K562 (cell line): Measurements from ENCODE around the gene TTLL10. TPM values are rescaled to one million over a fixed set of nuclear protein-coding genes. Genes with fewer than 3 reads are reported as not detected.

Source experiments
- ADNP ChIP-seq: fragments of 200-800 bp; sonication (Bioruptor generic); IDR thresholded peaks from 2 replicates; pipeline ENCODE4 v1.6.1; 2016; ENCODE audit warnings: missing genetic modification characterization, missing compliant biosample characterization
- BCL6 ChIP-seq: fragments of 250-450 bp; sonication (Bioruptor Pico); IDR thresholded peaks from 2 replicates; pipeline ENCODE4 v1.4.0; 2020
- CBFA2T2 ChIP-seq: fragments of 450-650 bp; conservative IDR thresholded peaks from 2 replicates; pipeline ENCODE4 v1.6.1; 2017; ENCODE audit warnings: mild to moderate bottlenecking
- CHD1 ChIP-seq: fragments of 200-600 bp; sonication (generic); IDR thresholded peaks from one replicate; pipeline ENCODE4 v1.6.1; 2012; ENCODE audit warnings: mild to moderate bottlenecking, moderate library complexity, low read length, inconsistent platforms
- GABPB1 ChIP-seq: sonication (generic); formaldehyde crosslinking; IDR thresholded peaks from 2 replicates; pipeline ENCODE4 v1.8.0; 2022; ENCODE audit warnings: mild to moderate bottlenecking, missing genetic modification reagents
- GTF2F1 ChIP-seq: IDR thresholded peaks from 2 replicates; pipeline ENCODE4 v1.6.1; 2011; ENCODE audit warnings: low read depth, low read length, improper control_type of control experiment
- HIVEP1 ChIP-seq: fragments of 250-450 bp; sonication (Bioruptor Pico); IDR thresholded peaks from 2 replicates; pipeline ENCODE4 v1.4.0; 2020; ENCODE audit warnings: mild to moderate bottlenecking
- HNRNPLL ChIP-seq: fragments of 200-400 bp; formaldehyde crosslinking; IDR thresholded peaks from 2 replicates; pipeline ENCODE4 v1.6.1; 2017; ENCODE audit warnings: low read length, low read depth, mild to moderate bottlenecking; ENCODE audit not compliant: poor library complexity, severe bottlenecking
- LARP7 ChIP-seq: fragments of 450-650 bp; IDR thresholded peaks from 2 replicates; pipeline ENCODE4 v1.6.1; 2016
- MXI1 ChIP-seq: IDR thresholded peaks from 2 replicates; pipeline ENCODE4 v1.6.1; 2011; ENCODE audit warnings: low read depth, mild to moderate bottlenecking, improper control_type of control experiment, low read length
- RAD21 ChIP-seq, 2 experiments: fragments of 250-450 bp in 1 of 2; fragments of 450-650 bp in 1 of 2; sonication (Bioruptor Pico) in 1 of 2; formaldehyde crosslinking in 1 of 2; IDR thresholded peaks in 1 of 2; conservative IDR thresholded peaks in 1 of 2; 2 replicates each; pipeline versions ENCODE4 v1.4.0 to v1.8.0; 2020 to 2022; ENCODE audit warnings: mild to moderate bottlenecking in 2 of 2, moderate library complexity in 1 of 2
- SMAD3 ChIP-seq: fragments of 450-650 bp; formaldehyde crosslinking; conservative IDR thresholded peaks from 2 replicates; pipeline ENCODE4 v1.4.0; 2020; ENCODE audit warnings: mild to moderate bottlenecking
- SMAD4 ChIP-seq: fragments of 250-450 bp; sonication (Bioruptor Pico); conservative IDR thresholded peaks from 2 replicates; pipeline ENCODE4 v1.8.0; 2021; ENCODE audit warnings: inconsistent platforms, mild to moderate bottlenecking, moderate library complexity
- TGIF2 ChIP-seq: sonication (generic); formaldehyde crosslinking; IDR thresholded peaks from 2 replicates; pipeline ENCODE4 v1.8.1; 2022; ENCODE audit warnings: mild to moderate bottlenecking, missing genetic modification reagents, moderate library complexity
- U2AF2 ChIP-seq: fragments of 200-400 bp; formaldehyde crosslinking; optimal IDR thresholded peaks from 2 replicates; pipeline ENCODE3; 2017; ENCODE audit warnings: low read depth, mild to moderate bottlenecking, low read length
- ZNF436 ChIP-seq: fragments of 250-450, 450-650 bp; sonication (Bioruptor Pico); formaldehyde crosslinking; IDR thresholded peaks from 2 replicates; pipeline ENCODE4 v1.7.0; 2020; ENCODE audit warnings: mild to moderate bottlenecking
- ZZZ3 ChIP-seq: fragments of 450-650 bp; IDR thresholded peaks from 2 replicates; pipeline ENCODE4 v1.6.1; 2016; ENCODE audit warnings: antibody characterized with exemption, mild to moderate bottlenecking, moderate library complexity
- polyA plus RNA-seq, 8 experiments: library from polyadenylated mRNA; depleted of rRNA in 4 of 8; stranded (reverse) in 5 of 8; unstranded in 3 of 8; fragments of >200 nt; fragmentation: Nextera tagmentation in 2 of 8; fragmentation: Illumina TruSeq in 1 of 8; extraction: Ambion mirVana in 2 of 8; extraction: Trizol in 1 of 8; gene quantifications; 2 replicates each; pipeline versions ENCODE4 v1.2.1 to v1.2.3, GENCODE V29; 2011 to 2014; ENCODE audit warnings: inconsistent platforms in 1 of 8, missing spikeins in 1 of 8
- total RNA-seq, 7 experiments: library from RNA; depleted of rRNA in 6 of 7; stranded (reverse); fragments of >200 nt in 6 of 7; fragmentation: Illumina TruSeq in 2 of 7; extraction: Trizol in 2 of 7; gene quantifications; 2 replicates each; pipeline versions ENCODE4 v1.2.1 to v1.2.3, GENCODE V29; 2011 to 2021; ENCODE audit warnings: low replicate concordance in 1 of 7
- TF ChIP-seq, protein P1 (sequence below): sonication (generic); formaldehyde crosslinking; IDR thresholded peaks from 2 replicates; pipeline ENCODE4 v1.8.0; 2022; ENCODE audit warnings: mild to moderate bottlenecking, missing genetic modification reagents
- TF ChIP-seq, protein P2 (sequence below): fragments of 450-650 bp; IDR thresholded peaks from 2 replicates; pipeline ENCODE4 v1.6.1; 2017; ENCODE audit warnings: mild to moderate bottlenecking, moderate library complexity
- TF ChIP-seq, protein P3 (sequence below): fragments of 250-450 bp; sonication (Bioruptor Pico); IDR thresholded peaks from 2 replicates; pipeline ENCODE4 v1.8.0; 2022; ENCODE audit warnings: moderate library complexity, mild to moderate bottlenecking, inconsistent platforms
- TF ChIP-seq, protein P4 (sequence below): fragments of 250-450 bp; sonication (Bioruptor Pico); IDR thresholded peaks from 2 replicates; pipeline ENCODE4 v1.9.0; 2021; ENCODE audit warnings: mild to moderate bottlenecking, inconsistent platforms
- TF ChIP-seq, protein P5 (sequence below), 2 experiments: IDR thresholded peaks; 2 replicates each; pipeline ENCODE4 v1.6.1; 2011; ENCODE audit warnings: borderline replicate concordance in 1 of 2, control low read depth in 1 of 2, low read depth in 1 of 2, low read length in 1 of 2, mild to moderate bottlenecking in 1 of 2, mixed read lengths in 1 of 2, moderate library complexity in 1 of 2; ENCODE audit not compliant: insufficient read depth in 1 of 2, insufficient read length in 1 of 2, poor library complexity in 1 of 2, severe bottlenecking in 1 of 2; ENCODE audit errors: extremely low read depth in 1 of 2

Gene TTLL10
- total and polyA plus RNA-seq, 9 of the 15 experiments (the other 6 are each of a cell fraction or from before 2014, with no cell fraction given), result not detected

DNA sequence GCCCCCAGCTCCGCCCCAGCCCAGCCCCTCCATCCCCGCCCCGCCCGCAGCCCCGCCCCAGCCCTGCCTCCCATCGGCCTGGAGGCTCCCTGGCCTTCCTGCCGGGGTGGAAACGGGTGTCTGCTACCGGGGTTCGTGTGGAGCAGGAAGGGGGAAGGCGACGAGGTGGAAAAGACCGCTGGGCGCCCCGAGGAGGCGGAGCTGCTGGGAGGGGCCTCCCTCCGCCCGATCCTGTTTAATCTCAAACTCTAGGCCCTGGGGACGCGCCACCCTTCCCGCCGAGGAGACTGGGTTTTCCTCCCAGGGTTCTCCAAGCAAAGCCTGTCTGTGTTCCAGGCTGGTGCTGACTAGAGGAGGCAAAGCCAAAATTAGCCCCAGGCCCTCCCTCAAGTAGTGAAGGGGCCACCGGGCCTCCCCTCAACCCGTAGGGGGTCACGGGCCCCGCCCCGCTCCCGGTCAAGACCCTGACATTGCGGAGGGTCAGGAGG, 16.2 kb upstream of the TTLL10 start (continued):
- TF ChIP-seq, protein P1, sequence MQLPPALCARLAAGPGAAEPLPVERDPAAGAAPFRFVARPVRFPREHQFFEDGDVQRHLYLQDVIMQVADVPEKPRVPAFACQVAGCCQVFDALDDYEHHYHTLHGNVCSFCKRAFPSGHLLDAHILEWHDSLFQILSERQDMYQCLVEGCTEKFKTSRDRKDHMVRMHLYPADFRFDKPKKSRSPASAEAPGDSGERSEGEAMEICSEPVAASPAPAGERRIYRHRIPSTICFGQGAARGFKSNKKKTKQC, result no peak; the same call in 1 of the 2 replicates
- TF ChIP-seq HNRNPLL, result no peak
- no peak for TF ChIP-seq RAD21 (CRISPR knock-in tag; conservative IDR thresholded peaks at IDR 0.05 in 1 of 2, IDR thresholded peaks at IDR 0.05 in 1 of 2)
- TF ChIP-seq ADNP, result no peak
- TF ChIP-seq, protein P2, sequence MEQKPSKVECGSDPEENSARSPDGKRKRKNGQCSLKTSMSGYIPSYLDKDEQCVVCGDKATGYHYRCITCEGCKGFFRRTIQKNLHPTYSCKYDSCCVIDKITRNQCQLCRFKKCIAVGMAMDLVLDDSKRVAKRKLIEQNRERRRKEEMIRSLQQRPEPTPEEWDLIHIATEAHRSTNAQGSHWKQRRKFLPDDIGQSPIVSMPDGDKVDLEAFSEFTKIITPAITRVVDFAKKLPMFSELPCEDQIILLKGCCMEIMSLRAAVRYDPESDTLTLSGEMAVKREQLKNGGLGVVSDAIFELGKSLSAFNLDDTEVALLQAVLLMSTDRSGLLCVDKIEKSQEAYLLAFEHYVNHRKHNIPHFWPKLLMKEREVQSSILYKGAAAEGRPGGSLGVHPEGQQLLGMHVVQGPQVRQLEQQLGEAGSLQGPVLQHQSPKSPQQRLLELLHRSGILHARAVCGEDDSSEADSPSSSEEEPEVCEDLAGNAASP, result no peak
- no peak; the same call in 1 of the 2 replicates for TF ChIP-seq GABPB1
- TF ChIP-seq CBFA2T2, result no peak
- TF ChIP-seq, protein P3, sequence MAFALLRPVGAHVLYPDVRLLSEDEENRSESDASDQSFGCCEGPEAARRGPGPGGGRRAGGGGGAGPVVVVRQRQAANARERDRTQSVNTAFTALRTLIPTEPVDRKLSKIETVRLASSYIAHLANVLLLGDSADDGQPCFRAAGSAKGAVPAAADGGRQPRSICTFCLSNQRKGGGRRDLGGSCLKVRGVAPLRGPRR (CRISPR knock-in tag), result no peak
- TF ChIP-seq CHD1, result peak; percentile 63
- no peak for TF ChIP-seq BCL6 (CRISPR knock-in tag)
- no peak for TF ChIP-seq U2AF2
- TF ChIP-seq MXI1, result no peak
- TF ChIP-seq LARP7, result no peak
- peak; percentile 3; the same call in 1 of the 2 replicates for TF ChIP-seq SMAD3 (CRISPR knock-in tag)
- TF ChIP-seq, protein P4, sequence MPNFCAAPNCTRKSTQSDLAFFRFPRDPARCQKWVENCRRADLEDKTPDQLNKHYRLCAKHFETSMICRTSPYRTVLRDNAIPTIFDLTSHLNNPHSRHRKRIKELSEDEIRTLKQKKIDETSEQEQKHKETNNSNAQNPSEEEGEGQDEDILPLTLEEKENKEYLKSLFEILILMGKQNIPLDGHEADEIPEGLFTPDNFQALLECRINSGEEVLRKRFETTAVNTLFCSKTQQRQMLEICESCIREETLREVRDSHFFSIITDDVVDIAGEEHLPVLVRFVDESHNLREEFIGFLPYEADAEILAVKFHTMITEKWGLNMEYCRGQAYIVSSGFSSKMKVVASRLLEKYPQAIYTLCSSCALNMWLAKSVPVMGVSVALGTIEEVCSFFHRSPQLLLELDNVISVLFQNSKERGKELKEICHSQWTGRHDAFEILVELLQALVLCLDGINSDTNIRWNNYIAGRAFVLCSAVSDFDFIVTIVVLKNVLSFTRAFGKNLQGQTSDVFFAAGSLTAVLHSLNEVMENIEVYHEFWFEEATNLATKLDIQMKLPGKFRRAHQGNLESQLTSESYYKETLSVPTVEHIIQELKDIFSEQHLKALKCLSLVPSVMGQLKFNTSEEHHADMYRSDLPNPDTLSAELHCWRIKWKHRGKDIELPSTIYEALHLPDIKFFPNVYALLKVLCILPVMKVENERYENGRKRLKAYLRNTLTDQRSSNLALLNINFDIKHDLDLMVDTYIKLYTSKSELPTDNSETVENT (CRISPR knock-in tag), result peak; percentile 57; the same call in 1 of the 2 replicates
- TF ChIP-seq, protein P5, sequence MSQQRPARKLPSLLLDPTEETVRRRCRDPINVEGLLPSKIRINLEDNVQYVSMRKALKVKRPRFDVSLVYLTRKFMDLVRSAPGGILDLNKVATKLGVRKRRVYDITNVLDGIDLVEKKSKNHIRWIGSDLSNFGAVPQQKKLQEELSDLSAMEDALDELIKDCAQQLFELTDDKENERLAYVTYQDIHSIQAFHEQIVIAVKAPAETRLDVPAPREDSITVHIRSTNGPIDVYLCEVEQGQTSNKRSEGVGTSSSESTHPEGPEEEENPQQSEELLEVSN (IDR thresholded peaks at IDR 0.05; ENCODE audit: borderline replicate concordance in 1 of 2, extremely low read depth in 1 of 2, insufficient read depth in 1 of 2, insufficient read length in 1 of 2, low read depth in 1 of 2, low read length in 1 of 2, poor library complexity in 1 of 2, severe bottlenecking in 1 of 2), result peak in 1 of 2 experiments; percentile 23
- TF ChIP-seq HIVEP1, result 0 out of 2 replicates have a peak, but pooled peaks have one; percentile 2
- no peak for TF ChIP-seq GTF2F1
- TF ChIP-seq TGIF2 (CRISPR knock-in tag), result 0 out of 2 replicates have a peak, but pooled peaks have one; percentile 60
- peak; percentile 55 for TF ChIP-seq SMAD4 (CRISPR knock-in tag)
- TF ChIP-seq ZZZ3, result no peak
- no peak for TF ChIP-seq ZNF436 (CRISPR knock-in tag)
